Sigmoid colon (tissue), 7 donors: ENCODE data around the gene PPFIBP2. TPM values are rescaled to one million over a fixed set of nuclear protein-coding genes. Genes with fewer than 3 reads are reported as not detected.

Experiments
- DNase-seq: peaks from one replicate; pipeline ENCODE4 v3.0.0-alpha.2; 2019
- H3K27ac ChIP-seq, 4 donors: fragments of 200-600 bp; sonication (generic); one replicate each; pipeline ENCODE4 v1.5.1; 2016 to 2019; ENCODE audit warnings: mild to moderate bottlenecking in 1 of 4
- H3K27me3 ChIP-seq, 3 donors: fragments of 200-600 bp; sonication (generic); one replicate each; pipeline ENCODE4 v1.5.1; 2019; ENCODE audit warnings: mild to moderate bottlenecking in 1 of 3
- H3K36me3 ChIP-seq, 4 donors: fragments of 200-600 bp; sonication (generic); one replicate each; pipeline ENCODE4 v1.5.1; 2016 to 2019
- H3K4me1 ChIP-seq, 4 donors: fragments of 200-600 bp; sonication (generic); one replicate each; pipeline ENCODE4 v1.5.1; 2017 to 2019
- H3K4me3 ChIP-seq, 4 donors: fragments of 200-600 bp; sonication (generic); one replicate each; pipeline ENCODE4 v1.5.1; 2017 to 2019; ENCODE audit warnings: mild to moderate bottlenecking in 2 of 4, moderate library complexity in 1 of 4
- H3K9me3 ChIP-seq, 4 donors: fragments of 200-600 bp in 3 of 4; sonication (generic) in 3 of 4; one replicate each; pipeline versions ENCODE4 v1.5.1 to v1.6.1; 2013 to 2019
- CTCF ChIP-seq, 4 experiments: fragments of 450-650 bp in 3 of 4; fragments of 200-600 bp in 1 of 4; IDR thresholded peaks; one replicate each; pipeline ENCODE4 v1.5.1; 2016 to 2019; ENCODE audit warnings: antibody characterized with exemption in 4 of 4, mild to moderate bottlenecking in 3 of 4, moderate library complexity in 2 of 4
- EP300 ChIP-seq, 4 donors: sonication (generic); formaldehyde crosslinking; IDR thresholded peaks; one replicate each; pipeline ENCODE4 v1.6.1; 2017; ENCODE audit warnings: antibody characterized with exemption in 4 of 4
- POLR2A ChIP-seq, 2 donors: fragments of 450-650 bp; IDR thresholded peaks; one replicate each; pipeline ENCODE4 v1.6.1; 2016; ENCODE audit warnings: antibody characterized with exemption in 2 of 2, mild to moderate bottlenecking in 2 of 2, moderate library complexity in 2 of 2
- POLR2AphosphoS5 ChIP-seq, 4 donors: sonication (generic); formaldehyde crosslinking; IDR thresholded peaks; one replicate each; pipeline ENCODE4 v1.6.1; 2017; ENCODE audit warnings: antibody characterized with exemption in 4 of 4
- WGBS, 2 donors: extraction: QIAGEN DNeasy Blood & Tissue Kit; methylation state at CpG; one replicate each; pipeline ENCODE4 v1.1.7; 2013; 5-methylcytosine and 5-hydroxymethylcytosine counted together
- intact Hi-C: fragments of 100-400 bp; cut with DNase I; formaldehyde crosslinking; loops from one replicate; pipeline ENCODE4 v1.15.1; 2023
- polyA plus RNA-seq, 3 donors: library from polyadenylated mRNA; stranded (reverse); fragments of 200-250 nt; gene quantifications; one replicate each; pipeline ENCODE4 v1.2.3, GENCODE V29; 2013
- total RNA-seq, 4 donors: library from RNA; depleted of rRNA; stranded (reverse); fragments of >200 nt; gene quantifications; one replicate each; pipeline ENCODE4 v1.1.0, GENCODE V29; 2016
- donor health status: healthy with polysubstance abuse.
- donor health status: Bipolar disorder and iron deficiency.
- donor health status: healthy.

The PPFIBP2 gene
- total and polyA plus RNA-seq, 7 donors = 4.1 to 33.5 (median 11.6) TPM

- Histone ChIP-seq H3K9me3 (no peaks in the 10 kb centered on the region), H3K27me3 (peaks cover 0 to 12% (median 5%) of the 10 kb centered on the region in 3 donors), H3K4me3 (no peak overlapping the region), H3K27ac (no peak overlapping the region), H3K4me1 (no peaks in the 10 kb centered on the region), H3K36me3 (no peaks in the 10 kb centered on the region)
- intact Hi-C loops = loop anchor here (10.0 kb wide), 1 partner anchor 596 kb away; no protein-coding TSS in a partner anchor
- DNase-seq = no peak
- WGBS, 2 donors = 58 to 69% methylated on average over 6 of the region's 6 CpGs
- TF ChIP-seq EP300 (IDR thresholded peaks at IDR 0.05) (no peak), POLR2AphosphoS5 (IDR thresholded peaks at IDR 0.05) (no peak), POLR2A (IDR thresholded peaks at IDR 0.05) (no peak), CTCF (IDR thresholded peaks at IDR 0.05) (no peak)
Measured at GRCh38 chr11:7690648-7691047, 176.8 kb downstream of the PPFIBP2 start.

- H3K9me3 ChIP-seq = no peaks in the 10 kb centered on the region
- no peak overlapping the region for H3K27ac ChIP-seq
- no peak overlapping the region for H3K4me3 ChIP-seq
- 71 to 75% methylated on average over 6 of the region's 6 CpGs for WGBS, 2 donors
- TF ChIP-seq CTCF (IDR thresholded peaks at IDR 0.05) (no peak), EP300 (IDR thresholded peaks at IDR 0.05) (no peak), POLR2A (IDR thresholded peaks at IDR 0.05) (no peak), POLR2AphosphoS5 (IDR thresholded peaks at IDR 0.05) (no peak)
- DNase-seq = no peak
- intact Hi-C loops = loop anchor here (10.0 kb wide), 1 partner anchor 597 kb away; no protein-coding TSS in a partner anchor
- no peaks in the 10 kb centered on the region for H3K36me3 ChIP-seq
- H3K27me3 ChIP-seq = peaks cover 0 to 12% (median 5%) of the 10 kb centered on the region in 3 donors
- no peaks in the 10 kb centered on the region for H3K4me1 ChIP-seq
Measured at GRCh38 chr11:7691759-7692350, 178.1 kb downstream of the PPFIBP2 start.

- WGBS, 2 donors = 89 to 90% methylated on average over 3 of the region's 3 CpGs
Measured at GRCh38 chr11:7692426-7692825, 178.6 kb downstream of the PPFIBP2 start.

GRCh38 chr11:7694235-7694634 is 180.4 kb downstream of the PPFIBP2 start:
- no peaks in the 10 kb centered on the region for H3K9me3 ChIP-seq
- intact Hi-C loops = loop anchor here (2.0 to 10.0 kb wide), 3 partner anchors 123 to 599 kb away; partner anchors contain the start of gene PPFIBP2
- H3K36me3 ChIP-seq = no peaks in the 10 kb centered on the region
- H3K4me3 ChIP-seq = no peak overlapping the region
- DNase-seq = no peak
- WGBS, 2 donors = 67 to 80% methylated on average over 3 of the region's 3 CpGs
- no peaks in the 10 kb centered on the region for H3K4me1 ChIP-seq
- H3K27me3 ChIP-seq = peaks cover 0 to 12% (median 5%) of the 10 kb centered on the region in 3 donors
- TF ChIP-seq EP300 (IDR thresholded peaks at IDR 0.05) = no peak
- no peak for TF ChIP-seq POLR2AphosphoS5 (IDR thresholded peaks at IDR 0.05)
- TF ChIP-seq POLR2A (IDR thresholded peaks at IDR 0.05) = no peak
- no peak for TF ChIP-seq CTCF (IDR thresholded peaks at IDR 0.05)
- H3K27ac ChIP-seq = no peak overlapping the region

More at GRCh38 chr11:7692426-7692825, 178.6 kb downstream of the PPFIBP2 start:
- TF ChIP-seq POLR2AphosphoS5 (IDR thresholded peaks at IDR 0.05) = no peak
- no peak for TF ChIP-seq CTCF (IDR thresholded peaks at IDR 0.05)
- no peak for TF ChIP-seq EP300 (IDR thresholded peaks at IDR 0.05)
- TF ChIP-seq POLR2A (IDR thresholded peaks at IDR 0.05) = no peak
- intact Hi-C loops = loop anchor here (10.0 kb wide), 1 partner anchor 598 kb away; no protein-coding TSS in a partner anchor
- H3K4me3 ChIP-seq = no peak overlapping the region
- no peak for DNase-seq
- H3K36me3 ChIP-seq = no peaks in the 10 kb centered on the region
- H3K27ac ChIP-seq = no peak overlapping the region
- no peaks in the 10 kb centered on the region for H3K9me3 ChIP-seq
- H3K4me1 ChIP-seq = no peaks in the 10 kb centered on the region
- H3K27me3 ChIP-seq = peaks cover 0 to 12% (median 5%) of the 10 kb centered on the region in 3 donors
